Colonic mucosa (tissue), 4 donors: Measurements from ENCODE around the gene KRTAP10-6. TPM values are rescaled to one million over a fixed set of nuclear protein-coding genes. Genes with fewer than 3 reads are reported as not detected.

ENCODE experiments used
- DNase-seq: peaks from one replicate; pipeline ENCODE4 v3.0.0-alpha.2; 2020
- H3K27ac ChIP-seq: fragments of 200-600 bp; one replicate; pipeline ENCODE4 v1.8.0; 2021
- H3K27me3 ChIP-seq: fragments of 200-600 bp; one replicate; pipeline ENCODE4 v1.8.0; 2021
- H3K36me3 ChIP-seq: fragments of 200-600 bp; one replicate; pipeline ENCODE4 v1.8.0; 2021
- H3K4me1 ChIP-seq: fragments of 200-600 bp; one replicate; pipeline ENCODE4 v1.8.0; 2021; ENCODE audit warnings: mild to moderate bottlenecking
- H3K4me3 ChIP-seq: fragments of 200-600 bp; one replicate; pipeline ENCODE4 v1.8.0; 2021
- H3K9ac ChIP-seq, 2 donors: one replicate each; pipeline ENCODE4 v1.7.0; 2013; ENCODE audit warnings: control low read depth in 2 of 2, low read depth in 2 of 2, low read length in 2 of 2
- H3K9me3 ChIP-seq: fragments of 200-600 bp; one replicate; pipeline ENCODE4 v1.8.0; 2021
- intact Hi-C: fragments of 100-400 bp; cut with DNase I; formaldehyde crosslinking; loops from one replicate; pipeline ENCODE4 v1.14.1; 2022
- total RNA-seq, 2 donors: library from RNA; stranded (reverse); fragmentation: NEBNext Ultra II Directional in 1 of 2; extraction: Animal tissue kit (Norgen Biotek cat#: 25700) in 1 of 2; gene quantifications; one replicate each; pipeline ENCODE4 v1.2.1, GENCODE V29; 2021
- TF ChIP-seq, protein P1 (sequence below): fragments of 200-600 bp; IDR thresholded peaks from one replicate; pipeline ENCODE4 v1.8.0; 2022; ENCODE audit warnings: antibody characterized with exemption, mild to moderate bottlenecking
- donor health status: healthy.
- donor health status: DM: no; HTN: no; CAD: no.
- donor health status: DM: no; HTN: no; CAD: no.

KRTAP10-6 gene
- total RNA-seq, 2 donors from 2014 or later, result not detected

- no peak overlapping the region for H3K9ac ChIP-seq
- intact Hi-C loops, result no loop called here
- no peaks in the 10 kb centered on the region for H3K27me3 ChIP-seq
- TF ChIP-seq, protein P1, sequence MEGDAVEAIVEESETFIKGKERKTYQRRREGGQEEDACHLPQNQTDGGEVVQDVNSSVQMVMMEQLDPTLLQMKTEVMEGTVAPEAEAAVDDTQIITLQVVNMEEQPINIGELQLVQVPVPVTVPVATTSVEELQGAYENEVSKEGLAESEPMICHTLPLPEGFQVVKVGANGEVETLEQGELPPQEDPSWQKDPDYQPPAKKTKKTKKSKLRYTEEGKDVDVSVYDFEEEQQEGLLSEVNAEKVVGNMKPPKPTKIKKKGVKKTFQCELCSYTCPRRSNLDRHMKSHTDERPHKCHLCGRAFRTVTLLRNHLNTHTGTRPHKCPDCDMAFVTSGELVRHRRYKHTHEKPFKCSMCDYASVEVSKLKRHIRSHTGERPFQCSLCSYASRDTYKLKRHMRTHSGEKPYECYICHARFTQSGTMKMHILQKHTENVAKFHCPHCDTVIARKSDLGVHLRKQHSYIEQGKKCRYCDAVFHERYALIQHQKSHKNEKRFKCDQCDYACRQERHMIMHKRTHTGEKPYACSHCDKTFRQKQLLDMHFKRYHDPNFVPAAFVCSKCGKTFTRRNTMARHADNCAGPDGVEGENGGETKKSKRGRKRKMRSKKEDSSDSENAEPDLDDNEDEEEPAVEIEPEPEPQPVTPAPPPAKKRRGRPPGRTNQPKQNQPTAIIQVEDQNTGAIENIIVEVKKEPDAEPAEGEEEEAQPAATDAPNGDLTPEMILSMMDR, result no peak
- no peak overlapping the region for H3K4me3 ChIP-seq
- no peaks in the 10 kb centered on the region for H3K4me1 ChIP-seq
- no peak overlapping the region for H3K27ac ChIP-seq
- no peaks in the 10 kb centered on the region for H3K36me3 ChIP-seq
- H3K9me3 ChIP-seq, result no peaks in the 10 kb centered on the region
- no peak for DNase-seq
These were observed 3.2 kb downstream of the KRTAP10-6 start for GRCh38 chr21:44589094-44589493.

- Histone ChIP-seq H3K9me3 (no peaks in the 10 kb centered on the region), H3K27ac (no peak overlapping the region), H3K4me3 (no peak overlapping the region), H3K4me1 (no peaks in the 10 kb centered on the region), H3K9ac (no peak overlapping the region), H3K36me3 (no peaks in the 10 kb centered on the region), H3K27me3 (no peaks in the 10 kb centered on the region)
- TF ChIP-seq, protein P1, result no peak
- DNase-seq, result no peak
- intact Hi-C loops, result no loop called here
These were observed 6.4 kb downstream of the KRTAP10-6 start for GRCh38 chr21:44585892-44586291.

GRCh38 chr21:44583800-44584147 lies 8.5 kb downstream of the KRTAP10-6 start:
- no peak for DNase-seq
- intact Hi-C loops, result no loop called here
- Histone ChIP-seq H3K9me3 (no peaks in the 10 kb centered on the region), H3K27me3 (no peaks in the 10 kb centered on the region), H3K4me3 (no peak overlapping the region), H3K27ac (no peak overlapping the region), H3K4me1 (no peaks in the 10 kb centered on the region), H3K36me3 (no peaks in the 10 kb centered on the region), H3K9ac (no peak overlapping the region)
- TF ChIP-seq, protein P1, result no peak

GRCh38 chr21:44583089-44583799 lies 9.1 kb downstream of the KRTAP10-6 start:
- TF ChIP-seq, protein P1, result no peak
- Histone ChIP-seq H3K27me3 (no peaks in the 10 kb centered on the region), H3K4me1 (no peaks in the 10 kb centered on the region), H3K4me3 (no peak overlapping the region), H3K9ac (no peak overlapping the region), H3K36me3 (no peaks in the 10 kb centered on the region), H3K9me3 (no peaks in the 10 kb centered on the region), H3K27ac (no peak overlapping the region)
- no peak for DNase-seq
- intact Hi-C loops, result no loop called here

DNA sequence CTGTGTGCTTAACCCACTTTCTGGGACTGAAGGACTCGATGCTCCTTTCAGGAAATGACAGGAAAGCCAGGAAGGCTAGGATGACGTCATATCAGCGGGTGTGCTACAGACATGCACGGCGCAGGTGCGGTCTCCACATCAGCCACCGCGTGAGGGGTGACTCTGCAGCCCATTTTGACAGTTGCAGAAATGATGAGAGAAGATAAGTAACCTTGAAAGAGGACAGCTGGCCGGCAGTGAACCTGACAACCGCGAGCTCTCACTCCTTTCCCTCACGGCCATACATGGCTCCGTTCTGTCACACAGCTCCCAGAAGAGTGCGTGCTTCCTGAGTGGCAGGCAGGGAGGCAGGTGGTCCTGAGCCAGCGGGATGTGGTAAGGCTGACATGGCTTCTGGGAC lies 10.2 kb downstream of the KRTAP10-6 start:
- Histone ChIP-seq H3K9ac (no peak overlapping the region), H3K4me3 (no peak overlapping the region), H3K9me3 (no peaks in the 10 kb centered on the region), H3K27ac (no peak overlapping the region), H3K4me1 (no peaks in the 10 kb centered on the region), H3K27me3 (no peaks in the 10 kb centered on the region), H3K36me3 (no peaks in the 10 kb centered on the region)
- DNase-seq, result no peak
- intact Hi-C loops, result no loop called here
- TF ChIP-seq, protein P1, result no peak
